ENCODE results near the gene GXYLT2.

GXYLT2 gene

DNA sequence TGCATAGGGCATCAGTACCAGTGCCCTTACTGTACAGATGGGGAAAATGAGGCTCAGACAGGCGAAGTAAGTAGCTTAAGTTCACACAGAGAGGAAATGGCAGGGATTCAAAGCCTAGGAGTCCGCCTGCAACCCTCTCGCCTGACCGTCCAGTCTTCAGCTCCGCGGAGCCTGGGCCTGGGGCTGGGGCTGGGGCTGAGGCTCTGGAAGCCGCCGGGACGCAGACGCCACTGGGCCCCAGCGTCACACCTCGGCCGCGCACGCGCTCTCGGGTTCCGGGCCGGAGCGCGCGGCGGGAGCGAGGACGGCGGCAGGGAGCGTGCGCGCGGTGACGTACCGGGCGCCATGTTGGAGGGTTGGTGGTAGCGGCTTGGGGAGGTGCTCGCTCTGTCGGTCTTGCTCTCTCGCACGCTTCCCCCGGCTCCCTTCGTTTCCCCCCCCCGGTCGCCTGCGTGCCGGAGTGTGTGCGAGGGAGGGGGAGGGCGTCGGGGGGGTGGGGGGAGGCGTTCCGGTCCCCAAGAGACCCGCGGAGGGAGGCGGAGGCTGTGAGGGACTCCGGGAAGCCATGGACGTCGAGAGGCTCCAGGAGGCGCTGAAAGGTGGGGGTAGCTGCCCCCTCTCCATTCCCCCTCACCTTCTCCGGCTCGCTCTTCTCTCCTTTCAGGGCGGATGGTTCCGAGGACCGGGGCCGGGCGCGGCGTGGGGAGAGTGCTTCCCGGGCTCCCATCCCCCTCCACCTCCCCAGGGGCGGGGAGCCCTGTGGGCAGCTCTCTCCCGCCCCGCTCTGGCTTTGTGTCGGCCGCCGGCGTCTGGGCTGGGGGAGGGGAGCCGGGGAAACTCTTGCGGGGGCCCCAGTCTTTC lies 108.9 kb downstream of the GXYLT2 start, which contains the start of gene PPP4R2:
Gene PPP4R2, plus strand, starts transcription at position 339 of the 861 bp plus-strand sequence. Its CDS starts 227 bp downstream, at position 566.
- H3K4me2 ChIP-seq (ENCODE audit: insufficient read depth, low read length): peak within 1 kb of the TSS; percentile 89
- H3K79me2 ChIP-seq (ENCODE audit: insufficient read depth, low read length): peaks cover 56% of the 10 kb centered on the region
- H2AFZ ChIP-seq (ENCODE audit: low read depth, low read length): peak within 1 kb of the TSS; percentile 94
- peaks cover 35% of the 10 kb centered on the region for H3K36me3 ChIP-seq (ENCODE audit: insufficient read depth, low read length)
- H3K9me3 ChIP-seq (ENCODE audit: insufficient read depth, low read length, severe bottlenecking): no peaks in the 10 kb centered on the region
- DNase-seq: peak; percentile 94
- peak; percentile 86 for ATAC-seq (ENCODE audit: insufficient read depth, low read depth)
- no peak for TF ChIP-seq EZH2 (IDR thresholded peaks at IDR 0.05; ENCODE audit: borderline replicate concordance, low read depth, low read length, severe bottlenecking)
- TF ChIP-seq, protein P1, sequence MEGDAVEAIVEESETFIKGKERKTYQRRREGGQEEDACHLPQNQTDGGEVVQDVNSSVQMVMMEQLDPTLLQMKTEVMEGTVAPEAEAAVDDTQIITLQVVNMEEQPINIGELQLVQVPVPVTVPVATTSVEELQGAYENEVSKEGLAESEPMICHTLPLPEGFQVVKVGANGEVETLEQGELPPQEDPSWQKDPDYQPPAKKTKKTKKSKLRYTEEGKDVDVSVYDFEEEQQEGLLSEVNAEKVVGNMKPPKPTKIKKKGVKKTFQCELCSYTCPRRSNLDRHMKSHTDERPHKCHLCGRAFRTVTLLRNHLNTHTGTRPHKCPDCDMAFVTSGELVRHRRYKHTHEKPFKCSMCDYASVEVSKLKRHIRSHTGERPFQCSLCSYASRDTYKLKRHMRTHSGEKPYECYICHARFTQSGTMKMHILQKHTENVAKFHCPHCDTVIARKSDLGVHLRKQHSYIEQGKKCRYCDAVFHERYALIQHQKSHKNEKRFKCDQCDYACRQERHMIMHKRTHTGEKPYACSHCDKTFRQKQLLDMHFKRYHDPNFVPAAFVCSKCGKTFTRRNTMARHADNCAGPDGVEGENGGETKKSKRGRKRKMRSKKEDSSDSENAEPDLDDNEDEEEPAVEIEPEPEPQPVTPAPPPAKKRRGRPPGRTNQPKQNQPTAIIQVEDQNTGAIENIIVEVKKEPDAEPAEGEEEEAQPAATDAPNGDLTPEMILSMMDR (IDR thresholded peaks at IDR 0.05; ENCODE audit: borderline replicate concordance, extremely low read depth, low read length, poor library complexity, severe bottlenecking): no peak
- H3K4me1 ChIP-seq (ENCODE audit: insufficient read depth, low read length): peaks cover 49% of the 10 kb centered on the region
- peaks cover 36% of the 10 kb centered on the region for H4K20me1 ChIP-seq (ENCODE audit: insufficient read depth, low read length)
- no peaks in the 10 kb centered on the region for H3K27me3 ChIP-seq (ENCODE audit: insufficient read depth, low read length, poor library complexity)
- peak within 1 kb of the TSS; percentile 70 for H3K4me3 ChIP-seq (ENCODE audit: low read depth in 1 of 2, low read length in 2 of 2)
- H3K9ac ChIP-seq (ENCODE audit: low read depth, low read length): peak within 1 kb of the TSS; percentile 74
- peak within 1 kb of the TSS; percentile 87 for H3K27ac ChIP-seq (ENCODE audit: low read length)

DNA sequence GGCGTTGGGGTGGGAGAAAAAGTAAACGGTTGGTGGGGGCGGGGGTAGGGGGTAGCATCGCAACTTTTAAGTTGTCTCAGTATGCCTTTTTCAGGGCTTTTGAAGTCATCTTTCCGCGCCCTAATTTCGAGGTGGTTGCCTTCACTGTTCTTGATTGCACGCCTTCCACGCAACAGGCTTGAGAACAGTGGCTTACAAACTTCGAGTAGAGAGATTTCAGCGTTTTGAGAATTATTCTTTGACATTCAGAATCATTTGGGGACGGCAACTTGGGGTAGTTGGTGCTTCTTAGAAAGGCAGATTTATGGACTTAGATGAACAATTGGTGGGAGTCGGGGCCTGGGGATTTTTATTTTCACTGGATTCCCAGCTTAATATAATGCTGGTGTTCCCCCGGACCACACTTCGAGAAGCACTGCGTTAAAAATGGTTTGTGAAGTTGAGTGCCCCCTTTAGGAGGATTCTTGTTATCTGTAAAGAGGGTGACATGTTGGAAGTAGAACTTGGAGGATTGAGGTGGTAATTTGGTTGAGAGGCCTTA lies 109.6 kb downstream of the GXYLT2 start:
- H3K4me3 ChIP-seq (ENCODE audit: low read depth in 1 of 2, low read length in 2 of 2): peak overlapping the region; percentile 70

DNA sequence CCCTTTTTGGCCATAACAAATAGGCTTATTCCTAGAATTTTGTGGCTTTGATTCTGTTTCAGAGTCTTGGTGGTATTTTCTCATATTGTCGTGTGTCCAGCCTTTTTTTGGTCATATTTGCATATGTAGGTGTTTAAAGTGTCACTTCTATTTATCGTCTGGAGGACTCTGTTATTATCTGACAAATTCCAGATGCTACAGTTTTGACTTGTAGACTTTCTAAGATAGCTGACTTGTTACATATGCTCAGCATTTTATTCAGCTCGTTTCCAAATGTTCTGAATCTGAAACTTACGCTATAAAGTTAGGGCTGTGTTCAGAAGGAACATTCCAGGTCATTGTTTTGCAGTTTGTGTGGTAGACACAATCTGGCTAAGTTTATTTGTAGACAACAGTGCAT lies 110.6 kb downstream of the GXYLT2 start:
- no peak for DNase-seq
- Histone ChIP-seq H3K4me3 (ENCODE audit: low read depth in 1 of 2, low read length in 2 of 2) (peak overlapping the region; percentile 70; a peak in 3 of 4 replicates), H3K9me3 (ENCODE audit: insufficient read depth, low read length, severe bottlenecking) (no peaks in the 10 kb centered on the region), H3K36me3 (ENCODE audit: insufficient read depth, low read length) (peaks cover 51% of the 10 kb centered on the region), H3K27ac (ENCODE audit: low read length) (peak overlapping the region; percentile 46), H2AFZ (ENCODE audit: low read depth, low read length) (no peak overlapping the region), H4K20me1 (ENCODE audit: insufficient read depth, low read length) (peaks cover 51% of the 10 kb centered on the region), H3K79me2 (ENCODE audit: insufficient read depth, low read length) (peaks cover 74% of the 10 kb centered on the region), H3K4me2 (ENCODE audit: insufficient read depth, low read length) (peak overlapping the region; percentile 89), H3K4me1 (ENCODE audit: insufficient read depth, low read length) (peaks cover 61% of the 10 kb centered on the region), H3K9ac (ENCODE audit: low read depth, low read length) (peak overlapping the region; percentile 74), H3K27me3 (ENCODE audit: insufficient read depth, low read length, poor library complexity) (no peaks in the 10 kb centered on the region)
- no peak for ATAC-seq (ENCODE audit: insufficient read depth, low read depth)
- TF ChIP-seq, protein P1 (IDR thresholded peaks at IDR 0.05; ENCODE audit: borderline replicate concordance, extremely low read depth, low read length, poor library complexity, severe bottlenecking): no peak
- no peak for TF ChIP-seq EZH2 (IDR thresholded peaks at IDR 0.05; ENCODE audit: borderline replicate concordance, low read depth, low read length, severe bottlenecking)

More for the DNA sequence above, 109.6 kb downstream of the GXYLT2 start:
- Histone ChIP-seq H3K9ac (ENCODE audit: low read depth, low read length) (peak overlapping the region; percentile 74), H3K9me3 (ENCODE audit: insufficient read depth, low read length, severe bottlenecking) (no peaks in the 10 kb centered on the region), H3K4me1 (ENCODE audit: insufficient read depth, low read length) (peaks cover 56% of the 10 kb centered on the region), H3K79me2 (ENCODE audit: insufficient read depth, low read length) (peaks cover 64% of the 10 kb centered on the region), H2AFZ (ENCODE audit: low read depth, low read length) (peak overlapping the region; percentile 61), H3K4me2 (ENCODE audit: insufficient read depth, low read length) (peak overlapping the region; percentile 89), H3K27ac (ENCODE audit: low read length) (peak overlapping the region; percentile 82), H3K36me3 (ENCODE audit: insufficient read depth, low read length) (peaks cover 42% of the 10 kb centered on the region), H3K27me3 (ENCODE audit: insufficient read depth, low read length, poor library complexity) (no peaks in the 10 kb centered on the region), H4K20me1 (ENCODE audit: insufficient read depth, low read length) (peaks cover 43% of the 10 kb centered on the region)
- TF ChIP-seq, protein P1 (IDR thresholded peaks at IDR 0.05; ENCODE audit: borderline replicate concordance, extremely low read depth, low read length, poor library complexity, severe bottlenecking): peak; percentile 69
- TF ChIP-seq EZH2 (IDR thresholded peaks at IDR 0.05; ENCODE audit: borderline replicate concordance, low read depth, low read length, severe bottlenecking): no peak
- ATAC-seq (ENCODE audit: insufficient read depth, low read depth) (peak; percentile 34; the same call in 1 of the 3 replicates), DNase-seq (peak; percentile 53)

All from DND-41 (cell line).